ENCODE measurements around the gene RAB11FIP4. TPM values are rescaled to one million over a fixed set of nuclear protein-coding genes. Genes with fewer than 3 reads are reported as not detected.

Gene RAB11FIP4
- total RNA-seq, 1 experiment from 2014 or later: 10.8 TPM

DNA sequence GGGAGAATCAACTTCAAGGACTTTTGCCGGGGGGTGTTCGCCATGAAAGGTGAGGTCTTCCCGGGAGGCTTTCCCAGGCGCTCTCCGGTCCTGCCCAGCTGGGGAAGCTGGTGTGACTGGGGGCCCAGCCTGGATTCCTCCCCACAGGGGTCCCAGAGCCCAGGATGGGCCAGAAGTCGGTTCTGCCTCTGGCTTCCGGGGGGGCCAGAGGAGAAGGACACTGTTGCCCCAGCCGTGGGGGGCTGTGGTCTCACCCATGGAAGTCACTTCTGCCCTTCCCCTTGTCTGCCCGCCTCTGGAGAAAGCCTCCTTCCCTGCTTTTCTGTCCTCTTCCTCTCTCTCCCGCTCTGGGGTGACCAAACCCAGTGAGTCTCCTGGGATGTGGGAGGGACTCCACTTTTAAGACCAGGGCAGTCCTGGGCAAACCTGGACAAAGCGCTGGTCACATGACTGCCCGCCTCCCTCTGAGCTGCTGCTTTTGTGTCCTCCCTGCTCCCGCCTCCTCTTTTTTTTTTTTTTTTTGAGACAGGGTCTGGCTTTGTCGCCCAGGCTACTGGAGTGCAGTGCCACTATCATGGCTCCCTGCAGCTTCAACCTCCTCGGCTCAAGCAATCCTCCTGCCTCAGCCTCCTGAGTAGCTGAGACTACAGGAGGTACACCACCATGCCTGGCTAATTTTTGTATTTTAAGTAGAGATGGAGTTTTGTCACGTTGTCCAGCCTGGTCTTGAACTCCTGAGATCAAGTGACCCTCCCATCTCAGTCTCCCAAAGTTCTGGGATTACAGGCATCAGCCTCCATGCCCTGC lies 40.6 kb downstream of the RAB11FIP4 start:
- Histone ChIP-seq H3K4me3 (ENCODE audit: low read depth in 2 of 2, low read length in 2 of 2) (no peak overlapping the region), H3K36me3 (ENCODE audit: control insufficient read depth, insufficient read depth, low read length) (no peaks in the 10 kb centered on the region), H3K4me1 (ENCODE audit: control insufficient read depth, insufficient read depth, low read length) (no peaks in the 10 kb centered on the region), H3K27ac (ENCODE audit: low read length) (no peak overlapping the region), H3K27me3 (ENCODE audit: control insufficient read depth, insufficient read depth, low read length) (peaks cover 2% of the 10 kb centered on the region; the same call in 1 of the 2 replicates), H3K9me3 (ENCODE audit: control insufficient read depth, insufficient read depth, low read depth, low read length) (no peaks in the 10 kb centered on the region)
- no peak for ATAC-seq
- in situ Hi-C loops (cut with HindIII; ENCODE audit: low pct_unique_long_range_greater_than_20kb, low sequenced_read_pairs) (no loop called here), intact Hi-C loops (cut with micrococcal nuclease; ENCODE audit: unreplicated experiment) (no loop called here)
- ChIA-PET POLR2A (no interaction called here), CTCF (interaction anchor here (1.1 kb wide), 1 partner anchor 85 kb away, joined by 3 read pairs; no protein-coding TSS in a partner anchor)
- no peak for DNase-seq (ENCODE audit: low read depth, low spot score)
- TF ChIP-seq SIN3A (IDR thresholded peaks at IDR 0.05; ENCODE audit: borderline replicate concordance, insufficient read depth, low read depth, low read length): no peak
- TF ChIP-seq, protein P1, sequence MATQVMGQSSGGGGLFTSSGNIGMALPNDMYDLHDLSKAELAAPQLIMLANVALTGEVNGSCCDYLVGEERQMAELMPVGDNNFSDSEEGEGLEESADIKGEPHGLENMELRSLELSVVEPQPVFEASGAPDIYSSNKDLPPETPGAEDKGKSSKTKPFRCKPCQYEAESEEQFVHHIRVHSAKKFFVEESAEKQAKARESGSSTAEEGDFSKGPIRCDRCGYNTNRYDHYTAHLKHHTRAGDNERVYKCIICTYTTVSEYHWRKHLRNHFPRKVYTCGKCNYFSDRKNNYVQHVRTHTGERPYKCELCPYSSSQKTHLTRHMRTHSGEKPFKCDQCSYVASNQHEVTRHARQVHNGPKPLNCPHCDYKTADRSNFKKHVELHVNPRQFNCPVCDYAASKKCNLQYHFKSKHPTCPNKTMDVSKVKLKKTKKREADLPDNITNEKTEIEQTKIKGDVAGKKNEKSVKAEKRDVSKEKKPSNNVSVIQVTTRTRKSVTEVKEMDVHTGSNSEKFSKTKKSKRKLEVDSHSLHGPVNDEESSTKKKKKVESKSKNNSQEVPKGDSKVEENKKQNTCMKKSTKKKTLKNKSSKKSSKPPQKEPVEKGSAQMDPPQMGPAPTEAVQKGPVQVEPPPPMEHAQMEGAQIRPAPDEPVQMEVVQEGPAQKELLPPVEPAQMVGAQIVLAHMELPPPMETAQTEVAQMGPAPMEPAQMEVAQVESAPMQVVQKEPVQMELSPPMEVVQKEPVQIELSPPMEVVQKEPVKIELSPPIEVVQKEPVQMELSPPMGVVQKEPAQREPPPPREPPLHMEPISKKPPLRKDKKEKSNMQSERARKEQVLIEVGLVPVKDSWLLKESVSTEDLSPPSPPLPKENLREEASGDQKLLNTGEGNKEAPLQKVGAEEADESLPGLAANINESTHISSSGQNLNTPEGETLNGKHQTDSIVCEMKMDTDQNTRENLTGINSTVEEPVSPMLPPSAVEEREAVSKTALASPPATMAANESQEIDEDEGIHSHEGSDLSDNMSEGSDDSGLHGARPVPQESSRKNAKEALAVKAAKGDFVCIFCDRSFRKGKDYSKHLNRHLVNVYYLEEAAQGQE (IDR thresholded peaks at IDR 0.05; ENCODE audit: insufficient read depth in 1 of 2, low read depth in 2 of 2, low read length in 1 of 2): no peak
- no peak for TF ChIP-seq POLR2AphosphoS5 (IDR thresholded peaks at IDR 0.05; ENCODE audit: low read depth, low read length)
- TF ChIP-seq, protein P2, sequence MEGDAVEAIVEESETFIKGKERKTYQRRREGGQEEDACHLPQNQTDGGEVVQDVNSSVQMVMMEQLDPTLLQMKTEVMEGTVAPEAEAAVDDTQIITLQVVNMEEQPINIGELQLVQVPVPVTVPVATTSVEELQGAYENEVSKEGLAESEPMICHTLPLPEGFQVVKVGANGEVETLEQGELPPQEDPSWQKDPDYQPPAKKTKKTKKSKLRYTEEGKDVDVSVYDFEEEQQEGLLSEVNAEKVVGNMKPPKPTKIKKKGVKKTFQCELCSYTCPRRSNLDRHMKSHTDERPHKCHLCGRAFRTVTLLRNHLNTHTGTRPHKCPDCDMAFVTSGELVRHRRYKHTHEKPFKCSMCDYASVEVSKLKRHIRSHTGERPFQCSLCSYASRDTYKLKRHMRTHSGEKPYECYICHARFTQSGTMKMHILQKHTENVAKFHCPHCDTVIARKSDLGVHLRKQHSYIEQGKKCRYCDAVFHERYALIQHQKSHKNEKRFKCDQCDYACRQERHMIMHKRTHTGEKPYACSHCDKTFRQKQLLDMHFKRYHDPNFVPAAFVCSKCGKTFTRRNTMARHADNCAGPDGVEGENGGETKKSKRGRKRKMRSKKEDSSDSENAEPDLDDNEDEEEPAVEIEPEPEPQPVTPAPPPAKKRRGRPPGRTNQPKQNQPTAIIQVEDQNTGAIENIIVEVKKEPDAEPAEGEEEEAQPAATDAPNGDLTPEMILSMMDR (IDR thresholded peaks at IDR 0.05): no peak
- no peak for TF ChIP-seq TCF7L2 (IDR thresholded peaks at IDR 0.05; ENCODE audit: low read depth, low read length)
- BruUV-seq (replicated peaks): no TSS peak

DNA sequence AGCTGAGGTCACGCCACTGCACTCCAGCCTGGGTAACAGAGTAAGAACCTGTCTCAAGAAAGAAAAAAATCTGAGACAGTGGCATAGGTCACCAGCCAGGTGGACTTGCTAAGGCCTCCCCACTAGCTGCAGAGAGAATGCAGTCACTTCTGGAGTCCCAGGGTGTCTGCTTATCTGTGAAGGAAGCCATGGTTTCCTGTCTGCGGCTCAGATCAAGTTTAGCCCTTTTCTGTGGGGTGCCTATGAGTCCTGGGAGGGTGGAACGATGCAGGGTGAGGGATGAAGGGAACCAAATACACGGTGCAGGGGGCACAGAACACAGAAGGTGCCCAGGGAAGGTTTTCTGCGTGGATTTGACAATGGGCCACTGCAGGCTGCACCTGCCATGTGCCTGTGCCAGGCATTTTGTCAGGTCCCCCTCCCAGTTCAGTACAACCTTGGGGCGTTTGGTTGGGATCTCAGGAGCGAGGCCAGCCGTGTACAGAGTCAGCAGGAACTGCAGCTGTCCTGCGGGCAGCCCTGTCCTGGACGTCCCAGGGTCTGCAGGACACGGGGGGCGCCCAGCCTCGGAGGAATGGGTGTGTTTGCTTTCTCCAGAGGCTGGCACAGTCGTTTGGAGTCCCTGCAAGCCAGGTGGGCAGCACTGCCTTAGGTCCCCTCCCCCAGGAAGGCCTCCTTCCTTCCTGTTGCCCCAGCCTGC lies 41.8 kb downstream of the RAB11FIP4 start:
- ChIA-PET CTCF (interaction anchor here (1.1 kb wide), 1 partner anchor 84 kb away, joined by 3 read pairs; no protein-coding TSS in a partner anchor), POLR2A (no interaction called here)
- no peak overlapping the region for H3K4me3 ChIP-seq (ENCODE audit: low read depth in 2 of 2, low read length in 2 of 2)
- intact Hi-C loops (cut with micrococcal nuclease; ENCODE audit: unreplicated experiment): no loop called here
- in situ Hi-C loops (cut with HindIII; ENCODE audit: low pct_unique_long_range_greater_than_20kb, low sequenced_read_pairs): no loop called here
- no peaks in the 10 kb centered on the region for H3K4me1 ChIP-seq (ENCODE audit: control insufficient read depth, insufficient read depth, low read length)
- no peak overlapping the region for H3K27ac ChIP-seq (ENCODE audit: low read length)
- peaks cover 2% of the 10 kb centered on the region; the same call in 1 of the 2 replicates for H3K27me3 ChIP-seq (ENCODE audit: control insufficient read depth, insufficient read depth, low read length)
- TF ChIP-seq TCF7L2 (IDR thresholded peaks at IDR 0.05; ENCODE audit: low read depth, low read length) (no peak), POLR2AphosphoS5 (IDR thresholded peaks at IDR 0.05; ENCODE audit: low read depth, low read length) (no peak), SIN3A (IDR thresholded peaks at IDR 0.05; ENCODE audit: borderline replicate concordance, insufficient read depth, low read depth, low read length) (no peak)
- TF ChIP-seq, protein P1 (IDR thresholded peaks at IDR 0.05; ENCODE audit: insufficient read depth in 1 of 2, low read depth in 2 of 2, low read length in 1 of 2): no peak
- TF ChIP-seq, protein P2 (IDR thresholded peaks at IDR 0.05): no peak
- DNase-seq (ENCODE audit: low read depth, low spot score) (no peak), ATAC-seq (no peak)
- BruUV-seq (replicated peaks): no TSS peak
- H3K9me3 ChIP-seq (ENCODE audit: control insufficient read depth, insufficient read depth, low read depth, low read length): no peaks in the 10 kb centered on the region
- H3K36me3 ChIP-seq (ENCODE audit: control insufficient read depth, insufficient read depth, low read length): no peaks in the 10 kb centered on the region
